ENCODE results near the gene CASKIN1.

DNA sequence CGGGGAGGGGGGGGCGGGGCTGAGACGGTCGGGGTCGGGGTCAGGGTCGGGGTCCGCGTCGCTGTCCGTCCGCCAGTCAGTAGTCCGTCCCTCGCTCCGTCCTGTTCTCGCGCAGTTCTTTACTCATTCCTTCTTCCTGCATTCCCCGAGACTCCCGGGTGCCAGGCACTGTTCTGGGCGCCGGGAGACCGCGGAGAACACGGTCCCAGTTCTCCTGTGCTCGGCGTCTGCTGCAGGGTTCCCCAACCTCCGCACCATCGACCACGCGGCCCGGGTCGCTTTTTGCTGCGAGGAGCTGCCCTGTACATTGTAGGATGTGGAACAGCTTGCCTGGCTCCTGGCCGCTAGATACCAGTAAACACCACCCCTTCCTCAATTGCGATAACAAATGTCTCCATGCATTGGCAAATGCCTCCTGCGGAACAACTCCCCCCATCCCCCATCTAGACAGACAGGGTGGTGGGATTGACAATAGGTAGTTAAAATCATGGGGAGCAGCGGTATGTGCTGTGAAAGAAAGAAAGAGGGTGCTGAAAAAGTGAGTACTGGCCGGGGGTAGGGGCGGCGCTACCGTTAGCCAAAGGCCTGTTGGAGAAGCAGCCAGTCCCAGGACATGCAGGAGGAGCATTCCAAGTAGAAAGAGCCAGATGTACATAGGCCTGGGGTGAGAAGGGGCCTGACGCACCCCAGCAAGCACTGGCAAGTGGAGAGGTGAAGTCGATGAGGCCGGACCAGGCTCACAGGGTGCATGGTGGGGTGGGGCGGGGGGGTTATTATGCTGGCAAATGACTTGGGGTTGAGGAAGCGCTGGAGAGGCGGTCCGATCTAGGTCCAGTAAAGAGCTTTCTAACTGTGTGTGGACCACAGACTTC is 40.2 kb downstream of the CASKIN1 start:
- TF ChIP-seq POLR2A (IDR thresholded peaks at IDR 0.05) (no peak), CTCF (IDR thresholded peaks at IDR 0.05) (no peak)
